HG02870 (cell line): Measurements from ENCODE around the gene RALGAPB.
"Not testable (repeated sequence)": the region's sequence is repeated elsewhere in the genome, so short reads cannot be mapped to it uniquely, and the experiment has no call there.

Source experiments
- ATAC-seq: cut with Tn5 transposase; IDR thresholded peaks from one replicate; pipeline ENCODE4 v1.9.1; 2021; ENCODE audit warnings: mild to moderate bottlenecking, moderate library complexity; ENCODE audit not compliant: unreplicated experiment

Gene RALGAPB

GRCh38 chr20:38485041-38485440 is 12.4 kb downstream of the RALGAPB start:
- ATAC-seq, result no peak

DNA sequence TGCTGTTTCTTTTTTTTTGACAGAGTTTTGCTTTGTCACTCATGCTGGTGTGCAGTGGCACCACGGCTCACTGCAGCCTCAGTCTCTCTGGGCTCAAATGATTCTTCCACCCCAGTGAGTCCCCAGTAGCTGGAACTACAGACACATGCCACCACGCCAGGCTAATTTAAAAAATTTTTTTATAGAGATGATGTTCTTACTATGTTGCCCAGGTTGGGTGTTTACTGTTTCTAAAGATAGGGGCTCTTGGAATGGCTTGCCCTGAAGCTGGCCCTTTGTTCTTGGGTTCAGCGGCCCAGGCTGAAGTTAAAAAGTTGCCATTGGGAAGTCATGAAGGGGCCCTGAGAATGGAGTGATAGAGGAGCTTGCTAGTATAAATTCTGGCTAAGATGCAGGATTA is 16.5 kb downstream of the RALGAPB start:
- ATAC-seq, result no peak

GRCh38 chr20:38497246-38497935 is 24.7 kb downstream of the RALGAPB start:
- no peak for ATAC-seq

DNA sequence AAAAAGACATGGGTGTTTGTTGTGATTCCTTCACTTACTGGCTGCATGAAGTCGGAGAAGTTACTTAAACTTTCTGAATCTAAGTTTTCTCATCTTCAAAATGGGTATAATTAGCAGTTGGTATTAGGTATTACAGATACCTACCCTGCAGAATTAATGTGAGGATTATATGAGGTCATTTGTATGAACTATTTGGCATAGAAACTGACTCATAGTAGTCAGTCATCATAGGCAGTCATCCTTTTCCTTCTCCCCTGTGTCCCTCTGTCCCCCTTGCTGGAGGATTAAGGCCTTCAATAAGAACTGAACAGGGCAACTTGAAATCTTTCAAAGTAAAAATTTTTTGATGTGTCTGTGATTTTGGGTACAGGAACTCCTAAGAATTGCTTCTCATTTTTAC is 26.3 kb downstream of the RALGAPB start:
- no peak for ATAC-seq

- ATAC-seq, result no peak
Observed at GRCh38 chr20:38499366-38499765, 26.7 kb downstream of the RALGAPB start.

- no peak for ATAC-seq
Observed at GRCh38 chr20:38501858-38502436, 29.3 kb downstream of the RALGAPB start.

- no peak for ATAC-seq
Observed at GRCh38 chr20:38504368-38505090, 31.9 kb downstream of the RALGAPB start.

DNA sequence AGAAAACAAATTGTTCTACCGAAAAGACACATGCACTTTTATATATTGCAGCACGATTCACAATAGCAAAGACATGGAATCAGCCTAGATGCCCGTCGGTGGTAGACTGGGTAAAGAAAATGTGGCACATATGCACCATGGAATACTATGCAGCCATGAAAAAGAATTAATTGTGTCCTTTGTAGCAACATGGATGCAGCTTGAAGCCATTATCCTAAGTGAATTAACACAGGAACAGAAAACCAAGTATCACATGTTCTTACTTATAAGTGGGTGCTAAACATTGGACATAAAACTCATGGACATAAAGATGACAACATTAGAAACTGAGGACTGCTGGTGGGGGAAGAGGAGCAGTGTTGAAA is 32.4 kb downstream of the RALGAPB start:
- no peak for ATAC-seq

GRCh38 chr20:38511726-38512125 is 39.1 kb downstream of the RALGAPB start:
- not testable (repeated sequence) for ATAC-seq

DNA sequence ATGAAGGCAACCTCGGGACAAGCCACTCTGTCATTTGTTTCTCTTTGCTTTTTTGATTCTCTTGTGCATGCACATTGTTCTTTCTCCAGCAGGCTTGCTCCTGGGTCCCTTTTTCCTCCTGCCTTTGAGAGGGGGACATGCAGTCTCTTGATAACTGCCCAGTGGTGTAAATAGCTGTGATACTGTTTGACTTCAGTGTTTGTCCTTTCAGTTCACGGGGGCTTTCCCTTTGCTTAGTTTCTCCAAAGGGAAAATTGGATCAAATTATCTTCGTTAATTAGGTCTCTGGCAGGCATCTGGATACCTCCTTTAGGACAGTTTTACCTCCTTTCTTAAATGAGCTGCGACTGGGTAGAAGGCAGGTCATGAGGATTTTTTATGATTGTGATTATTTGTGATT is 41.5 kb downstream of the RALGAPB start:
- no peak for ATAC-seq

DNA sequence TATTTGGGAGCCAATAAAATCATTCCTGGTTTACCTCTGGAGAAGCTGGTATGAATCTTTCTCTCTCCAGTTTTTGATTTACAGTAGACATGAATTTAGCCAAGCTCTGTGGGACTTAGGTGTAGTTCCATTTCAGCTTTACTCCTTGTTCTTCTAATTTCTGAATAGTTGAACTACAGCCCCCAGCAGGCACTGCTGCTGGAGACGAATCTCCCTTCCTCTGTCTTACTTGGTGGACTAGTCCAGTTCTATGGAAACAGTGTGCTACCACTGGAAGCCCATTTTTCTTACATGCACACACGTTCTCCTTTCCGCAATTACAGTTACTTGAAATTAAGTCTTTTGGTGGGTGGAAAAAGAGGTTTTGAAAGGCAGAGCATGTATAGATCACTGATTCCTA is 42.3 kb downstream of the RALGAPB start:
- ATAC-seq, result no peak

DNA sequence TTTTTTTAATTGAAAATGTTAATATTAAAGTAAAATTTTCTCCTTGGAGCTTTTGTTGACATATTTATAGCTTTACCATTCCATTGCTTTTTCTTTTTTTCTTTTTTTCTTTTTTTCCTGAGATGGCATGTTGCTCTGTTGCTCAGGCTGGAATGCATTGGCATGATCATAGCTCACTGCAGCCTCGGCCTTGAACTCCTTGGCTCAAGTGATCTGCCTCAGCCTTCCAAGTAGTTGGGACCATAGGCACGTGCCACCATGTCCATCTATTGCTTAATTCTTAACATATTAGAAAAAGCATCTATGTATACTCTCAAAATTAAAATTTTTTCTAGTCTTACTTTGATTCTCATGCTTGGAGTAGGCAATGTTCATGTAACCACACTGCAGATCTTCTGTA is 43.0 kb downstream of the RALGAPB start:
- ATAC-seq, result no peak

DNA sequence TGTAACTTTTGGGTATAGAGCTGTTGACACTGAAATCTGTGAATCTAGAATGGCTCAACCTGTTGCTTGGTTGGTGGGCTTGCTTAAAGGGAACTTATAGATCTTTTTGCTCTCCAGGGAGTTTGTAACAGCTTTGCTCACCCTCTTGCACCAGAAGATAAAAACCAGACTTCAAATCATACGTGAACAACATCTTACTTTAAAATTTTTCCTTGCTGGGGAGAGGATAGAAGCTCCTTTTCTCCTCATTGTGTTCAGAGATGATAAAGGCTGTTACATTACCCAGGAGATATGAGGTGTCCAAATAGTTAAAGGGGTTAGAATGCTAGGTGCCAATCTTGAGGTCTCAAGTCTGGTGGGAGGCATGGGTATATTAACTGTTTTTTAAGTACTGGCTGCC is 46.8 kb downstream of the RALGAPB start:
- ATAC-seq, result no peak

DNA sequence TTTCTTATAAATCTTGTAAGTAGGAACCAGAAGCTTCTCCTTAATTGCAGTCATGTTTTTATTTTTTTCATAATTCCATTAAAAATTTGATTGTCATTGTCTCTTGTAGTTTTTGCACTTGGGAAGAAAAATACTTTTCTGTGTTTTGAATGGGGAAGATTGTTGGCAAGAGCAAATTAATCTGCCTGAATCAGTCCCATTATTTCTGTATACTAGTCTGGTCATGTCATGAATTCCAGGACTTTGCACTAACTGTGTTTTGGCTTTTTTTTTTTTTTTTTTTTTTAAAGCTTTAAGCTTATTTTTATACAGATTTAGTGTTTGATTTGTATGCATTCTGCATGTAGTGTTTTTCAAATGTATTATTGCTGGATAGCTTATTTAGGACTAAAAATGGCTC is 47.6 kb downstream of the RALGAPB start:
- ATAC-seq, result no peak

GRCh38 chr20:38523697-38524096 is 51.1 kb downstream of the RALGAPB start:
- no peak for ATAC-seq

GRCh38 chr20:38528167-38528566 is 55.5 kb downstream of the RALGAPB start:
- ATAC-seq, result no peak

DNA sequence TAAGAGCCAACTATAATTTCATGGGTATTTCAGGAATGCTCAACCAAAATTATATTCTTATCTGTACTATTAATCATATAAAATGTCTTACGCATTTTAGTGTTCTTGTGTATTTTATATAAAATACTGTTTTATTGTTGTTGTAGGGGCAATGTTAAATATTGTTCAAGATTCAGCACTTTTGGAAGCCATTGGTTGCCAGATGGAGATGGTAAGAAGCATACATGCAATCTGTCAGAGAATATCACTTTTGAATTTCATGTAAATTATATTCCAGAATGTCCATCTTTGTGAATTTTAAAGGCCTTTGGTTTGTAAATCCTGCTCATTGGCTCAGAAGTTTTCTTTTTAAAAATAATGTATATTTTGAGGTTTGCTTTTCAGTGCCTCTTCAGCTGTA is 58.4 kb downstream of the RALGAPB start:
- ATAC-seq, result no peak

DNA sequence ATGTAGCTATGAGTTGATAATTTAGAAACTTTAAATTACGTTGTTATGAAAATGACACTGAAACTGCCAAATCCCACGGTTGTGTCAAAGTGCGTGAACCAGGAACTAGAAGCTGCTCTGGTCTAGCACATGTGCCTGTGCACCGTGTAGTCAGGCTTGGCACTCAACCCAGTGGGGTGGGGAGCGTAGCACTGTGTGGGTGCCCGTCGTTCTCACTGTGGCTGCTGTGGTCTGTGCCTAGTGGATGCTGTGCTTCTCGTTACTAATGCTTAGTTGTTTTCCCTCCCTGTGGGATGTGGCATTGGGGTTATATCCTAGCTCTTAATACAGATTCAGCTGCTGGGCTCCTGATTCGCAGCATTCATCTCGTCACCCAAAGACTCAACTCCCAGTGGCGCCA is 62.1 kb downstream of the RALGAPB start:
- ATAC-seq, result no peak

DNA sequence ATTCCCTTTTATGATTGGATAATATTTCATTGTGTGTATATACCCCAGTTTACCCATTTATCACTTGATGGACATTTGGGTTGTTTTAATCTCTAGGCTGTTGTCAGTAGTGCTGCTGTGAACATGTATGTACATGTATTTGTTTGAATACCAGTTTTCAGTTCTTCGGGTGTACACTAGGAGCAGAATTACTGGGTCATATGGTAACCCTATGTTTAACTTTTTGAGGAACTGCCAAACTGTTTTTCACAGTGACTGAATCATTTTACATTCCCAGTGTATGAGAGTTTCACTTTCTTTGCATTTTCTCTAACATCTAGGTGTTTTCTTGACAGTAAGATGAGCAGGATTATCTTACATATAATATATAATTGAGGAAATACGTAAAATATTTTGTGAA is 63.7 kb downstream of the RALGAPB start:
- no peak for ATAC-seq

- no peak for ATAC-seq
Observed at GRCh38 chr20:38537176-38537575, 64.5 kb downstream of the RALGAPB start.

- ATAC-seq, result no peak
Observed at GRCh38 chr20:38538789-38539188, 66.1 kb downstream of the RALGAPB start.
